Transverse colon (tissue), 4 donors: ENCODE data around the gene UBASH3A. TPM values are rescaled to one million over a fixed set of nuclear protein-coding genes. Genes with fewer than 3 reads are reported as not detected.

ENCODE experiments used
- DNase-seq: peaks from one replicate; pipeline ENCODE4 v3.0.0-alpha.2; 2019
- H3K27ac ChIP-seq, 4 donors: fragments of 200-600 bp; sonication (generic); 2 replicates each; pipeline ENCODE4 v1.5.1; 2016 to 2018; ENCODE audit warnings: inconsistent platforms in 4 of 4
- H3K27me3 ChIP-seq: fragments of 200-600 bp; sonication (generic); 2 replicates; pipeline ENCODE4 v1.5.1; 2017; ENCODE audit warnings: inconsistent platforms
- H3K36me3 ChIP-seq, 4 donors: fragments of 200-600 bp; sonication (generic); 2 replicates each; pipeline ENCODE4 v1.5.1; 2017 to 2019; ENCODE audit warnings: inconsistent platforms in 4 of 4
- H3K4me1 ChIP-seq, 4 donors: fragments of 200-600 bp; sonication (generic); 2 replicates each; pipeline ENCODE4 v1.5.1; 2017 to 2020; ENCODE audit warnings: inconsistent platforms in 4 of 4
- H3K4me3 ChIP-seq, 4 donors: fragments of 200-600 bp; sonication (generic); 1 replicate in 1 of 4; 2 replicates in 3 of 4; pipeline versions ENCODE4 v1.5.1 to v1.6.1; 2017 to 2019; ENCODE audit warnings: inconsistent platforms in 4 of 4
- H3K9me3 ChIP-seq, 2 donors: fragments of 200-600 bp; sonication (generic); 2 replicates each; pipeline ENCODE4 v1.5.1; 2017 to 2019; ENCODE audit warnings: inconsistent platforms in 2 of 2
- CTCF ChIP-seq, 5 experiments: fragments of 200-600 bp in 3 of 5; fragments of 450-650 bp in 2 of 5; sonication (generic) in 3 of 5; IDR thresholded peaks; 1 replicate in 2 of 5; 2 replicates in 3 of 5; pipeline ENCODE4 v1.5.1; 2016 to 2017; ENCODE audit warnings: antibody characterized with exemption in 5 of 5, inconsistent platforms in 3 of 5, mild to moderate bottlenecking in 2 of 5, moderate library complexity in 1 of 5
- EP300 ChIP-seq: sonication (generic); formaldehyde crosslinking; IDR thresholded peaks from one replicate; pipeline ENCODE4 v1.6.1; 2017; ENCODE audit warnings: antibody characterized with exemption, low read depth
- POLR2A ChIP-seq: fragments of 450-650 bp; IDR thresholded peaks from one replicate; pipeline ENCODE4 v1.6.1; 2016; ENCODE audit warnings: antibody characterized with exemption, mild to moderate bottlenecking, moderate library complexity
- POLR2AphosphoS5 ChIP-seq, 3 donors: sonication (generic); formaldehyde crosslinking; IDR thresholded peaks; one replicate each; pipeline ENCODE4 v1.6.1; 2016; ENCODE audit warnings: antibody characterized with exemption in 3 of 3
- WGBS, 2 donors: methylation state at CpG; one replicate each; pipeline ENCODE4 v1.1.5; 2018; ENCODE audit warnings: low coverage in 1 of 2; 5-methylcytosine and 5-hydroxymethylcytosine counted together
- in situ Hi-C, 4 donors: fragments of 200-750 bp; cut with MboI; loops; one replicate each; pipeline versions ENCODE4 v1.15.0 to v1.15.1; 2017; ENCODE audit warnings: low sequenced_read_pairs in 3 of 4, low pct_ligation_motif_present in 1 of 4, low pct_unique_long_range_greater_than_20kb in 1 of 4
- intact Hi-C: fragments of 100-400 bp; cut with DNase I; formaldehyde crosslinking; loops from one replicate; pipeline ENCODE4 v1.15.1; 2023; ENCODE audit warnings: low total_unique reads
- total RNA-seq, 4 donors: library from RNA; depleted of rRNA; stranded (reverse); fragments of >200 nt; gene quantifications; one replicate each; pipeline ENCODE4 v1.1.0, GENCODE V29; 2016

The UBASH3A gene
- total RNA-seq, 4 donors from 2014 or later, result 0.37 to 3.0 (median 0.82) TPM; not detected in 1

DNA sequence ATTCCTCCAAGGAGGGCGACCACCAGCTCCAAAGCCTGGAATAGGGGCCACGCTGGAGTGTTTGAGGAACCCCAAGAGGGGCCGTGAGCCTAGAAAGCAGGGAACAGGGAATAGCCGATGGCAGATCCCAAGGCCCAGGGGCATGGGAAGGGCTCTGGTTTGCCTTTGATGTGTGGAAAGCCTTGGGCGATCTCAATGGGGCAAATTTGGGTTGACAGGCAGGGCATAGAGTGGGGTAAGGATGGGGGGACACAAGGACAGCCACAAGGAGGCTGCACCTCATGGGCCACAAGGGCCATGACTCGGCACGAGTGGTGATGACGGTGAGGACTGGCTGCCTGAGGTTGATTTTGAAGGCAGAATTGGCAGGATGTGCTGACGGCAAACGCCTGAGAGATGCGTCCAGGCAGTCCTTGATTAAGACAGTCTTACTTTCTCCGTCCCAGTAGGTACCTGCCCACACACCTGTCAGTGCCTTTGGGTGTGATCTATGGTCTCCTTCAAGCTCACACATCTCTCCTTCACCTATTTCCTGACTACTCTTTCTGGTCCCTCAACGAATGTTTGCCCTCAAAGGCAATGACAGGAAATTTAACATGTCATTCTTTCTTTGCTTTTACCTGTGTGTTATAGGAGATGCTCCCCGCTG is 5.8 kb upstream of the UBASH3A start:
- intact Hi-C loops (no loop called here), in situ Hi-C loops (no loop called here)
- no peak overlapping the region for H3K4me3 ChIP-seq
- H3K27ac ChIP-seq, result no peak overlapping the region
- no peaks in the 10 kb centered on the region for H3K36me3 ChIP-seq
- TF ChIP-seq POLR2A (no peak), POLR2AphosphoS5 (IDR thresholded peaks at IDR 0.05) (no peak), CTCF (IDR thresholded peaks at IDR 0.05) (no peak), EP300 (no peak)
- H3K9me3 ChIP-seq, result no peaks in the 10 kb centered on the region
- H3K4me1 ChIP-seq, result no peaks in the 10 kb centered on the region
- WGBS, 2 donors, result 56 to 91% methylated on average over 3 to 14 of the region's 14 CpGs
- no peak for DNase-seq
- H3K27me3 ChIP-seq, result no peaks in the 10 kb centered on the region

DNA sequence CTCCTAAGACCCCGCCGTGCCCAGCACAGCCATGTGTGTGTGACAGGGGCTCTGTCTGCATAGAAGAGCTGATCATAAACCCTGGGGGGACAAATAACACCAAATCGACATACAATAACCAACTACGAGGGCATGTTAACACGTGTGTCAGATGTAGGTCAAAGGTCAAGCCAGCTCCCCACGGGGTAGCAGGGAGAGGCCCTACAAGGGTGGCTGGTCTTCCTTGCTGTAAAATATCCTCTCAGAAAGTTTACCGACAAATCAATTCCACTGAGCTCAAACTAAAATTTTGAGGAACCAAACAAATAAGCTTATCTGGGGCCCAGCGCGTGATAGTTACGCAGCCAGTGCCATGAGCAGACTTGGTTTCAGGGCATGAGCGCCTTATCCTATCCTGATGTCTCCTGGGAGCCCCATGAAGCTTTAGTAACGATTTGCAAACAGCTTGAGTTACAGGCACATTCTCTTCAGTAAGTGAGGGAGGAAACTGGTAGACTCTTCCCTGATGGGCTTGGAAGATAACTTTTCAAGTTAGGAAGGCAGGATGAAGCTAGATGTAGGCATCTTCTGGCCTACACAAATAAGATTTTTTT is 5.2 kb upstream of the UBASH3A start:
- no peak for DNase-seq
- 72% methylated on average over 12 of the region's 12 CpGs; no CpG with 5 or more reads in 1 of the 2 donors for WGBS, 2 donors
- no peak for TF ChIP-seq CTCF (IDR thresholded peaks at IDR 0.05)
- no peak for TF ChIP-seq EP300
- no peak for TF ChIP-seq POLR2A

DNA sequence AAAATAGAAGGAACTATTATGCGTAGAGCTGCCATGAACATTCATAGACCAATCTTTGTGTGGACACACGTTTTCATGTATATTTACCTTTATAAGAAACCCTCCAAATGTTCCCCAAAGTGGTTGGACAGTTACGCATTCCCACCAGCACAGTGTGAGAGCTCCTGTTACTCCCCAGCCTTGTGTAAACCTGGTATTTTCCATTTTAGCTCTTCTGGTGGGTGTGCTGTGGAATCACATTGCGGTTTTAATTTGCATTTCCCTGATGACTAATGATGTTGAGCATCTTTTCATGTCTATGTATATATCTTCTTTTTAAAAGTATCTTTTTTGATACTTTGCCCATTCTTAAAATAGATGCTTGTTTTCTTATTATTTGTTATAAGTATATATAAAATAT is 3.2 kb upstream of the UBASH3A start:
- in situ Hi-C loops (no loop called here), intact Hi-C loops (no loop called here)
- no peak for DNase-seq
- Histone ChIP-seq H3K27ac (no peak overlapping the region), H3K27me3 (no peaks in the 10 kb centered on the region), H3K9me3 (no peaks in the 10 kb centered on the region), H3K36me3 (no peaks in the 10 kb centered on the region), H3K4me3 (no peak overlapping the region), H3K4me1 (no peaks in the 10 kb centered on the region)
- WGBS, 2 donors, result 72 to 88% methylated on average over 2 to 4 of the region's 4 CpGs
- TF ChIP-seq POLR2AphosphoS5 (IDR thresholded peaks at IDR 0.05), result no peak
- no peak for TF ChIP-seq EP300
- TF ChIP-seq CTCF (IDR thresholded peaks at IDR 0.05), result no peak
- no peak for TF ChIP-seq POLR2A

More for the DNA sequence above, 5.2 kb upstream of the UBASH3A start:
- Histone ChIP-seq H3K4me1 (no peaks in the 10 kb centered on the region), H3K27me3 (no peaks in the 10 kb centered on the region), H3K27ac (no peak overlapping the region), H3K4me3 (no peak overlapping the region), H3K9me3 (no peaks in the 10 kb centered on the region), H3K36me3 (no peaks in the 10 kb centered on the region)
- in situ Hi-C loops, result no loop called here
- intact Hi-C loops, result no loop called here

DNA sequence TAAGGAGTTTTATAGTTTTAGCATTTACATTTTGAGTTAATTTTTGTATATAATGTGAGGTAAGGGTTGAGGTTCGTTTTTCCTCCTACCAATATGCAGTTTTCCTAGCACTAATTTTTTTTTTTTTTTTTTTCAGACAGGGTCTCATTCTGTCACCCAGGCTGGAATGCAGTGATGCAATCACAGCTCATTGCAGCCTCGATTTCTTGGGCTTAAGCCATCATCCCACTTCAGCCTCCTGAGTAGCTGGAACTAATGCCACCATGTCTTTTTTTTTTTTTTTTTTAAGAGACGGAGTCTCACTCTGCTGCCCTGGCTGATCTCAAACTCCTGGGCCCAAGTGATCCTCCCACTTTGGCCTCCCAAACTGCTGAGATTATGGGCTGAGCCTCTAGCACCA is 2.5 kb upstream of the UBASH3A start:
- Histone ChIP-seq H3K36me3 (no peaks in the 10 kb centered on the region), H3K27me3 (no peaks in the 10 kb centered on the region), H3K4me3 (no peak overlapping the region), H3K4me1 (no peaks in the 10 kb centered on the region), H3K9me3 (no peaks in the 10 kb centered on the region), H3K27ac (no peak overlapping the region)
- in situ Hi-C loops (no loop called here), intact Hi-C loops (no loop called here)
- 50 to 72% methylated on average over 3 of the region's 3 CpGs for WGBS, 2 donors
- no peak for DNase-seq
- no peak for TF ChIP-seq POLR2A
